ENCODE results near the gene CNOT6L. TPM values are rescaled to one million over a fixed set of nuclear protein-coding genes. Genes with fewer than 3 reads are reported as not detected.
A peak's percentile ranks its signal among the peaks of the same experiment; 100 is the strongest.

CNOT6L gene
- total RNA-seq, 2 donors from 2014 or later = 17.5 to 19.2 TPM

GRCh38 chr4:77817304-77818072, 1.7 kb downstream of the CNOT6L start:
- Histone ChIP-seq H3K27ac (peak overlapping the region; percentile 93 to 100 (median 98)), H3K4me3 (no peak overlapping the region), H3K9me3 (no peaks in the 10 kb centered on the region), H3K36me3 (replicated peaks in 1 of 2; ENCODE audit: insufficient read depth in 1 of 2, low read depth in 2 of 2) (no peaks in the 10 kb centered on the region), H3K4me1 (peaks cover 48% of the 10 kb centered on the region), H3K27me3 (no peaks in the 10 kb centered on the region)
- DNase-seq (peak; percentile 39 to 72 (median 51)), ATAC-seq (peak; percentile 51)
- intact Hi-C loops (cut with DNase I) = no loop called here
- 11 to 16% methylated on average over 8 of the region's 8 CpGs for WGBS, 2 donors
- TF ChIP-seq CTCF (IDR thresholded peaks at IDR 0.05) (peak in 1 of 7 experiments; percentile 1), POLR2A (IDR thresholded peaks at IDR 0.05) (no peak)

GRCh38 chr4:77816546-77816945, 2.6 kb downstream of the CNOT6L start:
- Histone ChIP-seq H3K9me3 (no peaks in the 10 kb centered on the region), H3K27ac (peak overlapping the region in 3 of 4 donors; percentile 93 to 100 (median 100)), H3K4me1 (peaks cover 44% of the 10 kb centered on the region), H3K4me3 (no peak overlapping the region), H3K36me3 (replicated peaks in 1 of 2; ENCODE audit: insufficient read depth in 1 of 2, low read depth in 2 of 2) (no peaks in the 10 kb centered on the region), H3K27me3 (no peaks in the 10 kb centered on the region)
- ATAC-seq (no peak), DNase-seq (no peak)
- WGBS, 2 donors = 31 to 38% methylated on average over 2 of the region's 2 CpGs
- intact Hi-C loops (cut with DNase I) = no loop called here
- no peak for TF ChIP-seq CTCF (IDR thresholded peaks at IDR 0.05)
- TF ChIP-seq POLR2A (IDR thresholded peaks at IDR 0.05) = no peak

- ATAC-seq (no peak), DNase-seq (no peak)
- no peaks in the 10 kb centered on the region for H3K36me3 ChIP-seq (replicated peaks in 1 of 2; ENCODE audit: insufficient read depth in 1 of 2, low read depth in 2 of 2)
- peaks cover 45% of the 10 kb centered on the region for H3K4me1 ChIP-seq
- H3K27me3 ChIP-seq = no peaks in the 10 kb centered on the region
- no peak overlapping the region for H3K4me3 ChIP-seq
- TF ChIP-seq POLR2A (IDR thresholded peaks at IDR 0.05) (no peak), CTCF (IDR thresholded peaks at IDR 0.05) (no peak)
- H3K27ac ChIP-seq = peak overlapping the region in 3 of 4 donors; percentile 50 to 100 (median 100)
- H3K9me3 ChIP-seq = no peaks in the 10 kb centered on the region
- intact Hi-C loops (cut with DNase I) = no loop called here
These were observed 3.5 kb downstream of the CNOT6L start for GRCh38 chr4:77815636-77816035.

- TF ChIP-seq CTCF (IDR thresholded peaks at IDR 0.05) (no peak), POLR2A (IDR thresholded peaks at IDR 0.05) (no peak)
- Histone ChIP-seq H3K4me1 (peaks cover 36% of the 10 kb centered on the region), H3K9me3 (no peaks in the 10 kb centered on the region), H3K27me3 (no peaks in the 10 kb centered on the region), H3K4me3 (no peak overlapping the region), H3K27ac (no peak overlapping the region), H3K36me3 (replicated peaks in 1 of 2; ENCODE audit: insufficient read depth in 1 of 2, low read depth in 2 of 2) (no peaks in the 10 kb centered on the region)
- WGBS, 2 donors = 67 to 78% methylated on average over 8 of the region's 8 CpGs
- no peak for ATAC-seq
- no peak for DNase-seq
- intact Hi-C loops (cut with DNase I) = no loop called here
These were observed 13.3 kb downstream of the CNOT6L start for GRCh38 chr4:77805840-77806239.

- Histone ChIP-seq H3K27ac (no peak overlapping the region), H3K27me3 (no peaks in the 10 kb centered on the region), H3K4me3 (no peak overlapping the region), H3K36me3 (replicated peaks in 1 of 2; ENCODE audit: insufficient read depth in 1 of 2, low read depth in 2 of 2) (no peaks in the 10 kb centered on the region), H3K4me1 (peaks cover 39% of the 10 kb centered on the region), H3K9me3 (no peaks in the 10 kb centered on the region)
- intact Hi-C loops (cut with DNase I) = no loop called here
- TF ChIP-seq POLR2A (IDR thresholded peaks at IDR 0.05) (no peak), CTCF (IDR thresholded peaks at IDR 0.05) (no peak)
- ATAC-seq (no peak), DNase-seq (no peak)
These were observed 14.7 kb downstream of the CNOT6L start for GRCh38 chr4:77804471-77804870.
